HAP-1 (cell line): ENCODE measurements around the gene CPAMD8.
"Not testable (repeated sequence)": the region's sequence is repeated elsewhere in the genome, so short reads cannot be mapped to it uniquely, and the experiment has no call there.

ENCODE experiments used
- DNase-seq, 2 experiments: peaks; one replicate each; pipeline ENCODE4 v3.0.0-alpha.2; 2016 to 2020; ENCODE audit warnings: low spot score in 2 of 2
- H3K27me3 ChIP-seq: fragments of 250-450 bp; sonication (Bioruptor Pico); 2 replicates; pipeline ENCODE4 v1.5.1; 2020; ENCODE audit warnings: low read depth, mild to moderate bottlenecking, moderate library complexity
- H3K36me3 ChIP-seq: fragments of 250-450 bp; sonication (Bioruptor Pico); replicated peaks from 2 replicates; pipeline ENCODE4 v1.5.1; 2020; ENCODE audit warnings: mild to moderate bottlenecking
- H3K4me1 ChIP-seq: fragments of 250-450 bp; sonication (Bioruptor Pico); 2 replicates; pipeline ENCODE4 v1.5.1; 2020; ENCODE audit warnings: mild to moderate bottlenecking
- H3K4me3 ChIP-seq: fragments of 250-450 bp; sonication (Bioruptor Pico); 2 replicates; pipeline ENCODE4 v1.5.1; 2020; ENCODE audit warnings: mild to moderate bottlenecking, moderate library complexity
- H3K9me3 ChIP-seq: fragments of 250-450 bp; sonication (Bioruptor Pico); 2 replicates; pipeline ENCODE4 v1.5.1; 2020; ENCODE audit warnings: mild to moderate bottlenecking, moderate library complexity
- in situ Hi-C: fragments of 300-500 bp; cut with MboI; formaldehyde crosslinking; loops from 3 replicates; pipeline ENCODE4 v1.14.3; 2020; ENCODE audit warnings: low sequenced_read_pairs, inconsistent platforms, mixed read lengths

The CPAMD8 gene

GRCh38 chr19:16876904-16877361 is 149.7 kb downstream of the CPAMD8 start:
- peaks cover under 1% of the 10 kb centered on the region; the same call in 1 of the 2 replicates for H3K9me3 ChIP-seq
- H3K27me3 ChIP-seq: no peaks in the 10 kb centered on the region
- H3K36me3 ChIP-seq: peaks cover 34% of the 10 kb centered on the region
- DNase-seq: no peak
- in situ Hi-C loops: no loop called here
- no peak overlapping the region for H3K4me3 ChIP-seq
- no peaks in the 10 kb centered on the region for H3K4me1 ChIP-seq

DNA sequence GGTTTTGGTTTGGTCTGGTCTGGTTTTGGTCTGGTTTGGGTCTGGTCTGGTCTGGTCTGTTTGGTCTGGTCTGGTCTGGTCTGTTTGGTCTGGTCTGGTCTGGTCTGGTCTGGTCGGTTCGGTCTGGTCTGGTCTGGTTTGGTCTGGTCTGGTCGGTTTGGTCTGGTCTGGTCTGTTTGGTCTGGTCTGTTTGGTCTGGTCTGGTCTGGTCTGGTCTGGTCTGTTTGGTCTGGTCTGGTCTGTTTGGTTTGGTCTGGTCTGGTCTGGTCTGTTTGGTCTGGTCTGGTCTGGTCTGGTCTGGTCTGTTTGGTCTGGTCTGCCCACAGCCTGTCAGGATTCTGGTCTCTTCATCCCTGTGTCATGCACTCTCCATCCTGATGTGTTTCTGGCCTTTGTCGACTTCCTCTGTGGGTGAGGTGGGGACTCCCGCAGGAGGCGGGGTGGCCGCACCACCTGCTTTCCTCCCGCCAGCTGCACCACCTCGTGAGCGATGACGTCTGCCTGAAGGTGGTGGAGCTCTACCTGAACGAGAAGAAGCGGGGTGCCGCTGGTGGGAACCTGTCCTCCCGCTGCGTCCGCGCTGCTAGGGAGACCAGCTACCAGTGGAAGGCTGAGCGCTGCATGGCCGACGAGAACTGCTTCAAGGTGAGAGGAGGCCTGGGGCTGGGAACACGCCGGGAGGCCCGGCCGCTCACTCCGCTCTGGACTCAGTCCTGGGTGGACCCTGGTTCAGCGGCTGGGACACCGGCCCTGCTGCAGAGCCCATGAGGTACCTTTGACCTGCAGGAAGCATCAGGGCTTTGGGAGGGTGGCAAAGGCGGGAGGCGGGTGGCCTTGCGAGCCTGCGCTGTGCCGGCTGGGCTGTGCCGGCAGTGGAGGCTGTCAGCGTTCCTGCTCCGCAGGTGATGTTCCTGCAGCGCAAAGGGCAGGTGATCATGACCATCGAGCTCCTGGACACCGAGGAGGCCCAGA is 150.7 kb downstream of the CPAMD8 start:
- H3K4me1 ChIP-seq: no peaks in the 10 kb centered on the region
- in situ Hi-C loops: no loop called here

GRCh38 chr19:16874978-16875299 is 151.7 kb downstream of the CPAMD8 start:
- H3K4me3 ChIP-seq, DNase-seq, H3K9me3 ChIP-seq, in situ Hi-C loops, H3K4me1 ChIP-seq, H3K27me3 ChIP-seq: not testable (repeated sequence)
- H3K36me3 ChIP-seq: peaks cover 48% of the 10 kb centered on the region

More for the DNA sequence above, 150.7 kb downstream of the CPAMD8 start:
- Histone ChIP-seq H3K4me3 (no peak overlapping the region), H3K36me3 (peaks cover 44% of the 10 kb centered on the region), H3K9me3 (no peaks in the 10 kb centered on the region), H3K27me3 (no peaks in the 10 kb centered on the region)
- no peak for DNase-seq

GRCh38 chr19:16874250-16874977 is 152.2 kb downstream of the CPAMD8 start:
- DNase-seq: no peak
- Histone ChIP-seq H3K4me3 (no peak overlapping the region), H3K27me3 (no peaks in the 10 kb centered on the region), H3K9me3 (no peaks in the 10 kb centered on the region), H3K36me3 (peaks cover 45% of the 10 kb centered on the region), H3K4me1 (no peaks in the 10 kb centered on the region)
- in situ Hi-C loops: no loop called here

DNA sequence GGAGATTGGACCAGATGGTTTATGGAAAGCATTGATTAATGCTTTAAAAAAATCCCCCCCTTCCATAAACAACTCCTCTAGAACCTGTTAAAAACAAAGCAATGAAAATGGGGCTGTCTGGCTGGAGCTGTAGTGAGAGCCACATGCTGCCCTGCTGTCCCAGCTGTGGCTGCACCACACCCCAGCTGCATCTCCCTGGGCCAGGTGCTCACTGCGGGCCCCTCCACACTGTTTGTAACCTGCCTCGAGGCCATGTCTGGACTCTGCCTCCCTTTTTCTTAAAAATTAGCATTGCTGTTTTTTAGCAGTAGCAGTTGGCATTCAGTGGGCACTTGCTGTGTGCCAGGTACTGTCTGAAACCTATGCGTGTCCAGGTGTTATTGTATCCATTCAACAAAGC is 153.0 kb downstream of the CPAMD8 start:
- peaks cover 42% of the 10 kb centered on the region for H3K36me3 ChIP-seq

GRCh38 chr19:16872728-16873127 is 153.9 kb downstream of the CPAMD8 start:
- in situ Hi-C loops: no loop called here
- H3K9me3 ChIP-seq: no peaks in the 10 kb centered on the region
- DNase-seq: no peak
- H3K36me3 ChIP-seq: peaks cover 34% of the 10 kb centered on the region
- H3K4me3 ChIP-seq: no peak overlapping the region
- no peaks in the 10 kb centered on the region for H3K4me1 ChIP-seq
- no peaks in the 10 kb centered on the region for H3K27me3 ChIP-seq

More for the DNA sequence above, 153.0 kb downstream of the CPAMD8 start:
- no peaks in the 10 kb centered on the region for H3K27me3 ChIP-seq
- in situ Hi-C loops: no loop called here
- no peaks in the 10 kb centered on the region for H3K9me3 ChIP-seq
- no peaks in the 10 kb centered on the region for H3K4me1 ChIP-seq
- no peak for DNase-seq
- H3K4me3 ChIP-seq: no peak overlapping the region

GRCh38 chr19:16871871-16872270 is 154.7 kb downstream of the CPAMD8 start:
- H3K4me1 ChIP-seq: no peaks in the 10 kb centered on the region
- DNase-seq: no peak
- in situ Hi-C loops: no loop called here
- no peak overlapping the region for H3K4me3 ChIP-seq
- peaks cover 38% of the 10 kb centered on the region for H3K36me3 ChIP-seq
- H3K27me3 ChIP-seq: no peaks in the 10 kb centered on the region
- no peaks in the 10 kb centered on the region for H3K9me3 ChIP-seq

DNA sequence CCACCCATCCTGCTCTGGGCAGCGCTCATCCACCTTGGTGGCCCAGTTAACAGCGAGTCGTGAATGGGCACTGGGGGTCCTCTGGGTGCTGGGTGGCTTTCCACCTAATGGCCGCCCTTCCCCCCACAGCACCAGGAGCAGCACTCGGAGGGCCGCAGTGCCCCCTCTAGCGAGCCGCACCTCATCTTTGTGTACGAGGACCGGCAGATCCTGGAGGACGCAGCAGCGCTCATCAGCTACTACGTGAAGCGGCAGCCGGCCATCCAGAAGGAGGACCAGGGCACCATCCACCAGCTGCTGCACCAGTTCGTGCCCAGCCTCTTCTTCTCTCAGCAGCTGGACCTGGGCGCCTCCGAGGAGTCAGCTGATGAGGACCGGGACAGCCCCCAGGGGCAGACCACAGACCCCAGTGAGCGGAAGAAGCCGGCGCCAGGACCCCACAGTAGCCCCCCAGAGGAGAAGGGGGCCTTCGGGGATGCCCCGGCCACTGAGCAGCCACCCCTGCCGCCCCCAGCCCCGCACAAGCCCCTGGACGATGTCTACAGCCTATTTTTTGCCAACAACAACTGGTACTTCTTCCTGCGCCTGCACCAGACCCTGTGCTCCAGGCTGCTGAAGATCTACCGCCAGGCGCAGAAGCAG is 157.2 kb downstream of the CPAMD8 start:
- Histone ChIP-seq H3K4me1 (no peaks in the 10 kb centered on the region), H3K36me3 (peaks cover 53% of the 10 kb centered on the region), H3K9me3 (no peaks in the 10 kb centered on the region), H3K27me3 (no peaks in the 10 kb centered on the region), H3K4me3 (no peak overlapping the region)
- in situ Hi-C loops: no loop called here
- no peak for DNase-seq

- Histone ChIP-seq H3K4me1 (no peaks in the 10 kb centered on the region), H3K27me3 (no peaks in the 10 kb centered on the region), H3K4me3 (no peak overlapping the region), H3K36me3 (peaks cover 62% of the 10 kb centered on the region), H3K9me3 (no peaks in the 10 kb centered on the region)
- DNase-seq: no peak
- in situ Hi-C loops: no loop called here
Measured at GRCh38 chr19:16868423-16869130, 158.0 kb downstream of the CPAMD8 start.

GRCh38 chr19:16867211-16867610 is 159.4 kb downstream of the CPAMD8 start:
- Histone ChIP-seq H3K9me3 (no peaks in the 10 kb centered on the region), H3K36me3 (peaks cover 64% of the 10 kb centered on the region), H3K4me1 (no peaks in the 10 kb centered on the region), H3K4me3 (no peak overlapping the region), H3K27me3 (no peaks in the 10 kb centered on the region)
- in situ Hi-C loops: no loop called here
- no peak for DNase-seq

DNA sequence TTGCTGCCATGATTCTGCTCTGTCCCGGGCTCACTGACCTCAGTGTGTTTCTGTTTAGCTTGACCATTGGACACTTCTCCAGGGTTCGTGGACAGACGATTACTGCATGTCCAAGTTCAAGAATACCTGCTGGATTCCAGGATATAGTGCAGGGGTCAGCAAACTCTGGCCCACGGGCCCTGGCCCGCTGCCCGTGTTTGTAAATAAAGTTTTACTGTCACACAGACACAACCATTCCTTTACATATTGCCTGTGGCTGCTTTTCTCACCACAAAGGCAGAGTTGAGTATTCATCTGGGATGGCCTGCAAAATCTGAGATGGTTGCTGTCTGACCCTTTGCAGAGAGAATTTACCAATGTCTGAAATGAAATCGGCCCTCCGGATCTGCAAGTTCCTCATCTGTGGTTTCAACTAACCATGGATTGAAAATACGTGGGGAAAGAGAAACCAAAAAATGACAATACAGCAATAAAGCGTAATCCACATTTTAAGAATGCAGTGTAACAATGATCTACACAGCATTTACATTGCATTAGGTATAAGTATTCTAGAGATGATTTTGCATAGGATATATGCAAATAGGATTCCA is 163.7 kb downstream of the CPAMD8 start:
- no peaks in the 10 kb centered on the region for H3K4me1 ChIP-seq
- no peak overlapping the region for H3K4me3 ChIP-seq
- in situ Hi-C loops: no loop called here
- H3K36me3 ChIP-seq: peaks cover 43% of the 10 kb centered on the region
- no peak for DNase-seq
- no peaks in the 10 kb centered on the region for H3K27me3 ChIP-seq
- H3K9me3 ChIP-seq: no peaks in the 10 kb centered on the region

DNA sequence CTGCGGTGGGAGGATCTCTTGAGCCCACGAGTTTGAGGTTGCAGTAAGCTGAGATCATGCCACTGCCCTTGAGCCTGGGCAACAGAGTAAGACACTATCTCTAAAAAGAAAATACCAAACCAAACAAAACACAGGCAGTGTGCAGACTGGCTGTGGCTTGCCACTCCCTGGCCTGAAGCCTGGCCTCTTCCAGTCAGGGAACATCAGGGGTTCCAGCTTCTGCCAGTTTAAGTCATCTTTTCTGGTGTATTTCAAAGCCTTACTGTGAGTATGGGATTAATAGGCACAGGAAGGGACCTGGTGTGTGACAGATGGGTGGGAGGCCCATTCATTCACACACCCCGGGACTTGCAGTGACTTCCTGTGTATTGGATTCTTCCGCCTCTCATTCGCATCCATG is 164.8 kb downstream of the CPAMD8 start:
- no peaks in the 10 kb centered on the region for H3K9me3 ChIP-seq
- in situ Hi-C loops: no loop called here
- no peak overlapping the region for H3K4me3 ChIP-seq
- H3K36me3 ChIP-seq: peaks cover 36% of the 10 kb centered on the region
- no peaks in the 10 kb centered on the region for H3K27me3 ChIP-seq
- DNase-seq: no peak
- no peaks in the 10 kb centered on the region for H3K4me1 ChIP-seq

- Histone ChIP-seq H3K36me3 (peaks cover 28% of the 10 kb centered on the region), H3K4me1 (no peaks in the 10 kb centered on the region)
- in situ Hi-C loops: no loop called here
Measured at GRCh38 chr19:16861011-16861410, 165.6 kb downstream of the CPAMD8 start.

More at GRCh38 chr19:16861011-16861410, 165.6 kb downstream of the CPAMD8 start:
- H3K4me3 ChIP-seq: no peak overlapping the region
- no peaks in the 10 kb centered on the region for H3K9me3 ChIP-seq
- no peaks in the 10 kb centered on the region for H3K27me3 ChIP-seq
- DNase-seq: no peak
